NT2/D1 (cell line): ENCODE results near the gene ABHD4.

Source experiments
- SUZ12 ChIP-seq: IDR thresholded peaks from 2 replicates; pipeline ENCODE4 v1.6.1; 2011; ENCODE audit not compliant: insufficient read length, insufficient read depth; ENCODE audit errors: extremely low read depth
- YY1 ChIP-seq: IDR thresholded peaks from 2 replicates; pipeline ENCODE4 v1.6.1; 2011; ENCODE audit not compliant: insufficient read length, insufficient read depth

DNA sequence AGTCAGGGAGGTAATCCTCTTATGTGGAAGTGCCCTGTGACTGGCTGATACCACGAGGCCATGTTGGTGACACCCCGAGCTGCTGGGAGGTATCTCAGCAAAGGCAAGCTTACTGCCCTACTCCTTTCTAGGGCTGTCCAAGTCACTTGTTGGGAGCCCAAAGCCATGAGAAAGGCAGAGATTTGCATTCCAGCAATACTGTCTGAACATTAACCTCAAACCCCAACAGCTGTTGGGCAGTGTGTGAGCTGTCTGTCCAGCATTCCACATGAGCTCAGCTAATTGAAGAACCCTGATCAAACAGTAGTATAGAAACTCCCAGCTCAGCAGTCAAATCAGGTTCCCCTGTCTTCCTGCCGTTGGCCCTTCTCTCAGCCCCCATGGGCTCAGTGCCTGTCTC lies 9.2 kb downstream of the ABHD4 start:
- no peak for TF ChIP-seq SUZ12
- no peak for TF ChIP-seq YY1
